ENCODE measurements around the gene QTRT2. TPM values are rescaled to one million over a fixed set of nuclear protein-coding genes. Genes with fewer than 3 reads are reported as not detected.

QTRT2 gene
- total RNA-seq, 1 donor from 2014 or later: 40.2 TPM

DNA sequence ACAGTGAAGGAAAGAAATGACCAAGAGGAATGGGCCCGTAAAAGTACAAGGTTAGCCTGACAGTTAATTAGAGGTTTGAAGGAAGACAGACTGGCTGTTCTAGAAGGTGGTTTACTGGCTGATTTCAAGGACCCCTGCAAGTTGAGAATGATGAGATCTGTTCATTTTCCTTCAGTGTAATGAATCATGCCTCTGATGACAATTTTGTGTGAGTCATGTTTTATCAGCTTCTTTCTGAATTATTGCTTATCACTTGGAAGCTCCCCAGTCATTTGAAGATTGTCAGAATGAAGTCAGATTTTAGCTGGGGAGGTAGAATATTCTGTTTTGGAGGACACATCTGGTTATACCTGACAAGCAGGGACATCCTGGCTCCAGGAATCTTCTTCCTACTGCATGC is 71.7 kb downstream of the QTRT2 start:
- no peak overlapping the region for H3K27ac Mint-ChIP-seq (ENCODE audit: unreplicated experiment)
- no peak for DNase-seq (ENCODE audit: low read depth, low spot score)
- TF ChIP-seq, protein P1, sequence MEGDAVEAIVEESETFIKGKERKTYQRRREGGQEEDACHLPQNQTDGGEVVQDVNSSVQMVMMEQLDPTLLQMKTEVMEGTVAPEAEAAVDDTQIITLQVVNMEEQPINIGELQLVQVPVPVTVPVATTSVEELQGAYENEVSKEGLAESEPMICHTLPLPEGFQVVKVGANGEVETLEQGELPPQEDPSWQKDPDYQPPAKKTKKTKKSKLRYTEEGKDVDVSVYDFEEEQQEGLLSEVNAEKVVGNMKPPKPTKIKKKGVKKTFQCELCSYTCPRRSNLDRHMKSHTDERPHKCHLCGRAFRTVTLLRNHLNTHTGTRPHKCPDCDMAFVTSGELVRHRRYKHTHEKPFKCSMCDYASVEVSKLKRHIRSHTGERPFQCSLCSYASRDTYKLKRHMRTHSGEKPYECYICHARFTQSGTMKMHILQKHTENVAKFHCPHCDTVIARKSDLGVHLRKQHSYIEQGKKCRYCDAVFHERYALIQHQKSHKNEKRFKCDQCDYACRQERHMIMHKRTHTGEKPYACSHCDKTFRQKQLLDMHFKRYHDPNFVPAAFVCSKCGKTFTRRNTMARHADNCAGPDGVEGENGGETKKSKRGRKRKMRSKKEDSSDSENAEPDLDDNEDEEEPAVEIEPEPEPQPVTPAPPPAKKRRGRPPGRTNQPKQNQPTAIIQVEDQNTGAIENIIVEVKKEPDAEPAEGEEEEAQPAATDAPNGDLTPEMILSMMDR (conservative IDR thresholded peaks at IDR 0.05): no peak

DNA sequence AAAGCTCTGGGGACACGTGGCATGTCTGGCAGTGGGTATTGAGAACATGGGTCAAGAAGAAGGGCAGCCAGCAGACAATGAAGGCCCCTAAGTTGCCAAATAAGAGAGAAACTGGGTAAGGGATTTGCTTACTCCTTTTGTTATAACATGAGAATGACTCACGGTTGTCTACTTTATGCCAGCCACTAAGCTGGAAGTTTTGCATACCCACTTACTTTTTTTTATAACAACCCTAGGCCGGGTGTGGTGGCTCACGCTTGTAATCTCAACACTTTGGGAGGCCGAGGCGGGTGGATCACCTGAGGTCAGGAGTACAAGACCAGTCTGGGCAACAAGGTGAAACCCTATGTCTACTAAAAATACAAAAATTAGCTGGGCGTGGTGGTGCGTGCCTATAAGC is 72.3 kb downstream of the QTRT2 start:
- no peak for DNase-seq (ENCODE audit: low read depth, low spot score)
- H3K4me1 Mint-ChIP-seq: peaks cover 10% of the 10 kb centered on the region
- H3K27me3 Mint-ChIP-seq (ENCODE audit: low read depth): no peaks in the 10 kb centered on the region
- no peak overlapping the region for H3K27ac Mint-ChIP-seq (ENCODE audit: unreplicated experiment)
- TF ChIP-seq, protein P1 (conservative IDR thresholded peaks at IDR 0.05): no peak
- no peaks in the 10 kb centered on the region for H3K36me3 Mint-ChIP-seq (ENCODE audit: low read depth)
- H3K4me3 Mint-ChIP-seq: no peak overlapping the region
- H3K9me3 Mint-ChIP-seq: no peaks in the 10 kb centered on the region

More for the DNA sequence above, 71.7 kb downstream of the QTRT2 start:
- Mint-ChIP-seq H3K36me3 (ENCODE audit: low read depth) (no peaks in the 10 kb centered on the region), H3K4me1 (peaks cover 10% of the 10 kb centered on the region), H3K4me3 (no peak overlapping the region), H3K27me3 (ENCODE audit: low read depth) (no peaks in the 10 kb centered on the region), H3K9me3 (no peaks in the 10 kb centered on the region)

- H3K9me3 Mint-ChIP-seq: peaks cover 4% of the 10 kb centered on the region
- no peak for DNase-seq (ENCODE audit: low read depth, low spot score)
- no peaks in the 10 kb centered on the region for H3K36me3 Mint-ChIP-seq (ENCODE audit: low read depth)
Measured at GRCh38 chr3:114132500-114132899, 76.0 kb downstream of the QTRT2 start.

DNA sequence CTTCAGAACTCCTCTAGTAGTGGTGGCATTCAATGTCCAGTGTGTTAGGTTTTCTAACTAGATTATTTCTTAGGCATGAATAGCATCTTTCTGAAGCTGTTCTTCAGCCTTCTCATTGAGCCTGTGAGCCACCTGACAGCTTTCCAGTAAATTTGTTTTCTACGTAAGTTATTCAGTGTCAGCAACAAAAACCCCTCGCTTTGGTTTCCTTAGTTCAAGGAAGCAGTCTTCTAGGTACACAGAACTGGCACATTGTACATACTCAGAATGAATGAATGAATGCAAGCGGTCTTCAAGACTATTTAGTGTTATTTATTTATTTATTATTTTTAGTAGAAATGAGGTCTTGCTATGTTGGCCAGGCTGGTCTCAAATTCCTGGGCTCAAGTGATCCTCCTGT is 77.4 kb downstream of the QTRT2 start:
- H3K4me3 Mint-ChIP-seq: no peak overlapping the region
- peaks cover 8% of the 10 kb centered on the region for H3K36me3 Mint-ChIP-seq (ENCODE audit: low read depth)
- no peaks in the 10 kb centered on the region for H3K27me3 Mint-ChIP-seq (ENCODE audit: low read depth)
- DNase-seq (ENCODE audit: low read depth, low spot score): no peak
- H3K4me1 Mint-ChIP-seq: peaks cover 8% of the 10 kb centered on the region
- no peak overlapping the region for H3K27ac Mint-ChIP-seq (ENCODE audit: unreplicated experiment)
- TF ChIP-seq, protein P1 (conservative IDR thresholded peaks at IDR 0.05): no peak
- H3K9me3 Mint-ChIP-seq: peaks cover 11% of the 10 kb centered on the region

More at GRCh38 chr3:114132500-114132899, 76.0 kb downstream of the QTRT2 start:
- H3K4me3 Mint-ChIP-seq: no peak overlapping the region
- H3K4me1 Mint-ChIP-seq: peaks cover 8% of the 10 kb centered on the region
- TF ChIP-seq, protein P1 (conservative IDR thresholded peaks at IDR 0.05): no peak
- no peak overlapping the region for H3K27ac Mint-ChIP-seq (ENCODE audit: unreplicated experiment)
- no peaks in the 10 kb centered on the region for H3K27me3 Mint-ChIP-seq (ENCODE audit: low read depth)

Other genes starting within 250 kb of the QTRT2 start
- gene GRAMD1C, start 217.9 kb upstream of the QTRT2 start, total RNA-seq: 1.6 and 2.4 TPM in 2 replicates
- 0.28 and 0.34 TPM in 2 replicates for gene ZDHHC23, start 108.7 kb upstream of the QTRT2 start, total RNA-seq
- gene CCDC191, start 211 bp upstream of the QTRT2 start, total RNA-seq: 4.5 and 5.4 TPM in 2 replicates
- not detected in 2 replicates for gene DRD3, start 122.3 kb downstream of the QTRT2 start, total RNA-seq
- gene ZNF80, start 180.8 kb downstream of the QTRT2 start, total RNA-seq: not detected in 2 replicates
- gene TIGIT, start 237.3 kb downstream of the QTRT2 start, total RNA-seq: not detected in 2 replicates